ENCODE data around the gene KIF16B.

DNA sequence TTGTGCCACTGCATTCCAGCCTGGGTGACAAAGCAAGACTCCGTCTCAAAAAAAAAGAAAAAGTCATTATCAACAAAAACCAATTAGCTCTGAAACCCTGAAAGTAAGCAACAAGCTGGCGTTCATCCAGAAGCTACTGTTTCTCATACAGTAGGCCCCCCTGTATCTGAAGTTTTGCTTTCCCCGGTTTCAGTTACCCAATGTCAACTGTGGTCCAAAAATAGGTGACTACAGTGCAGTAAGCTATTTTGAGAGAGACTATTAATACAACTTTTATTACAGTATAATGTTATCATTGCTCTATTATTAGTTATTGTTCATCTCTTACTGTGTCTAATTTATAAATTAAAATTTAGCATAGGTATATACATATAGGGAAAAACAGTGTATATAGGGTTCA, 135.1 kb downstream of the KIF16B start:
- TF ChIP-seq CTCF (IDR thresholded peaks at IDR 0.05) (no peak), POLR2A (IDR thresholded peaks at IDR 0.05) (no peak)

Data from uterus (tissue), 2 donors.